Occipital lobe (tissue), 2 donors: Measurements from ENCODE around the gene CTNND1. TPM values are rescaled to one million over a fixed set of nuclear protein-coding genes. Genes with fewer than 3 reads are reported as not detected.
"Not testable (repeated sequence)": the region's sequence is repeated elsewhere in the genome, so short reads cannot be mapped to it uniquely, and the experiment has no call there.

ENCODE experiments used
- DNase-seq: peaks from one replicate; lab custom pipeline; 2025; lab: John Stamatoyannopoulos, UW
- total RNA-seq: library from RNA; depleted of rRNA; stranded (reverse); fragments of >200 nt; gene quantifications from one replicate; pipeline ENCODE4 v1.2.3, GENCODE V29; 2014

The CTNND1 gene
- total RNA-seq, 1 donor from 2014 or later: 122 TPM

DNA sequence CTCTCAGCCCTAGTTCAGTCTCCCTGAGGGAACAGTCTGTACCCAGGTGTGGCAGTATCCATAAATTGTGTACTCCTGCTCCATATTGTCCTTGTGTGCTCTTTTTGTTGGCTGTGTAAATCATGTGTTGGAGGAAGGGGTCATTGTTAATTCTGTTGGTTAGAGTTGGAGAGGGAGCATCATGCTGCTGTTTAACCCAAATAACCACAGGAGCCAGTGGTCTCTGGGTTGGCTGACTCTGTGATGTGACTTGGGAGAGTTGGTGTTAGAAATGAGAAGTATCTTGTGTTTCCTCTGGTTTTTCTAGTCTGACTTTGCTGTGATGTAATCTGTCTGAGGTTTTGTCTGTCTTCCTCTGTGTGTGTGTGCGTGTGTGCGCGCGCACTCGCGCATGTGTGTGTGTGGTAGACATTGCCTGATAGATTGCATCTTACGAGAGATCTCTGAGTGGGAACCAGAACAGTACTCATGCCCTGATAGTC, 30.5 kb downstream of the CTNND1 start:
- no peak for DNase-seq

DNA sequence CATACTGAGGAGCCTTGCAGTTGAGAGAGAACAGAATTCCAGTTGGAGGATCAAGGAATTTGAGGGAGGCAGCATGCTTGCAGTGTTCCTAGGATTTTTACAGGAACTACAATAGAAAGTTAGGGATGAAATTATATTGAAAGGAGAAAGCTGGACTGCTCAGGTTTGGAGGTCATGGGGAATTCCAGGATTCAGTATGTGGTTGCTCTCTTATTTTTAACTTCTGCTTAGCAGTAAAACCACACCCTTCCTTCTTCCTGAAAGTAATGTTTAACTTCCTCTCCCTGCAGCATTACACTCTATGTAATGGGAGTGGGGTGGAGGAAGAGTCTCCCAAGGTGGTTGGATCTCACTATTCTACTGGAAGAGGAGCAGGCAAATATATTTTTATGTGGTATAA, 31.3 kb downstream of the CTNND1 start:
- DNase-seq: no peak

DNA sequence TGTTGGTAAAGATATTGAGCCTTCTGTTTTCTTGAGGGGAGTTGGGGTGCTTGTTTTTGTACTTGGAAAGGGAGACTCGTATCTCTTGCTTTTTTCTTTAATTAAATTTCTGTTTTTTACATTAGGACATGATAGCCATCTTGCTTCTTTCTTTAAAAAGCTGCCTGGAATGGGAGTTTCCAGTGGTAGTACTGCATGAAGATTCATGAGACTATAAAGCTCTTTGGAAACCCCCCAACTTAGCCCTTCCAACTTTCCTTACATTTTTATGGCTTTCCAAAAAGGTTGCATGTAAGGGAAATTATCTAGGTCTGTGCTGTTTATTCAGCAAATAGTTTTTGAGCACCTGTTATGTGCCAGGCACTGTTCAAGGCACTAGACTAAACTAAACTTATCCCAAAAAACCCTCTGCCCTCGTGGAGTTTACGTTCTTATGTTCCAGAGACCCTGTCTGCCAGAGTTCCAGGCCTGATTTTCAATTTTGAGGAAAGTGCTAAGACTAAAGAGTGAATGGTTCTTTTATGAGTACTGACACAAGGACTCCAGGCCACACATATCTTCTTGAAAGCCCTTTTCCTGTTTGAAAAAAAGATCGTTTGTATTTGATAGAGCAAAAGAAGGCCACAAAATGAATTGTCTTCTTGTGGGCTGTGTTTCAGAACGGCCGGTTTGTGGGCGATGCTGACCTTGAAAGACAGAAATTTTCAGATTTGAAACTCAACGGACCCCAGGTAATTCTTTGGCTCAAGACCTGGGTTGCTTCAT, 31.9 kb downstream of the CTNND1 start:
- no peak for DNase-seq

DNA sequence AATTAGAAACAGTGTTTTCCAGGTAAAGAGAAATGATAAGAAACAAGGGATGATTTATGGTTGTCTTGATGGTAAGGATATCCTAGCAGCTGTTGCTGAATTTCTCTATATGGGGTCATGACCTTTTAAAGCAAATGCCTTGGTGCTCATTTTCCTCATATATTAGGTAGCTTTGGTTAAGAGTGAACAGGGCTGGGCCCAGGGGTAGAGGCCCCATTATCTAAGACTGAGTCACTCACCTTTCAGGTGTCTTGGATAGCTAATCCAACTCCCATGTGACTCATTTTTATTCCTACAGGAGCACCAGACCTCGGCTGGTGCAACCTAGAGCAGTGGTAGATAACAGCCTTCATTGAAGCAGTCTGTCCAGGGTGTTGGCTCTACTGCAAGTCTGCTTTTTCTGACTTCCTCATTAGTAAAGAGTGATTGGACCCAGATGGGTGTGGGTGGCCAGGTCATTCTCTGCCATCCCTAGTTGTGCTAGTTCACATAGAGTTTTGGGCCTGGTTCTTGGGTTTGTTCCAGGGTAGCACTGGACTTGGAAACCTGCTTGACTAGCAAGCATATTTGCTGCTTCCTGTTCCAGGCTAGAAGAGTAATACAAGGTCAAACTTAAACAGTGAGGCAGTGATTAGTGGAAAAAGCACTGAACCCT, 37.4 kb downstream of the CTNND1 start:
- DNase-seq: no peak

DNA sequence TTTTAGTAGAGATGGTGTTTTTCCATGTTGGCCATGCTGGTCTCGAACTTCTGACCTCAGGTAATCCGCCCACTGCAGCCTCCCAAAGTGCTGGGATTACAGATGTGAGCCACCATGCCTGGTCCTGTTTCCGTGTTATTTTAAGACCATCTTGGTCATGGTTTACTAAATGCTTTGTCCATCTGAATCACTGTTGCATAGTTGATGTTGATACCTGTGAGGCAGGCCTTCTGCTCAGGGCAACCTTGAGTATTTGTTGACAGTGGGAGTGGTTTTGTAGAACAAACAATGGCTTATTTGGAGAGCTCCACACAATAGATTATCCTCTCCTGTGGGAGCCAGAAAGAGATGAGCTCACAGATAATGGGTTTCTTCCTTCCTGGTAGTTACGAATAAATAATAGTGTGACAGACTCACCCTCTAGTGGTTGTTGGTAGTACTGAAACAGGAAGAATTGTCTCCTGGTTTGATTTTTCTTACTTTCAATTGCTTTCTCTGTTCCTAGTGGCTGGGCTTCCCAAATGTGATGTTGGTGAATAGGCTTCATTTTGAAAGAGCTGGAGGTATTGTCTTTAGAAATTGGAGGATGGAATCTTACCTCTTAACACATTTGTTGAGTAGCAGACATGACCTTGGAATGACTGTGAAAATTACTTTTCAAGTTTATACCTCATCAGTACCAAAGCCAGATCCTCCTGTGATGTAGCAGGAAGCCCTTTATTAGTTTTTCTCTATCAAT, 39.0 kb downstream of the CTNND1 start:
- DNase-seq: no peak

DNA sequence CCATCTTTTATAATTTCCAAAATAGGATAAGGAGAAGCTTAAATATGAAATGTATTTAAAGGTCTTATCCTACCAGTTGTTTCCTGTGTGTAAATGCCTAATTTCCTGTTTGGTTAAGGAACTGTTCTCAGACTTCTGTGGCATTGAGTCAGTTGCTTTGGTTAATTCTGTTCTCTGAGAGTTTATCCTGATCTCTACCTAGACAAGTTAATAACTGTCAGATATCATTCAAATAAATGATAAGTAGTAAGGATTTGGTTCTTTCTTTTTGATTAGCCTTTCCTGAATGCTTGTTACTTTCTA, 39.5 kb downstream of the CTNND1 start:
- no peak for DNase-seq

DNA sequence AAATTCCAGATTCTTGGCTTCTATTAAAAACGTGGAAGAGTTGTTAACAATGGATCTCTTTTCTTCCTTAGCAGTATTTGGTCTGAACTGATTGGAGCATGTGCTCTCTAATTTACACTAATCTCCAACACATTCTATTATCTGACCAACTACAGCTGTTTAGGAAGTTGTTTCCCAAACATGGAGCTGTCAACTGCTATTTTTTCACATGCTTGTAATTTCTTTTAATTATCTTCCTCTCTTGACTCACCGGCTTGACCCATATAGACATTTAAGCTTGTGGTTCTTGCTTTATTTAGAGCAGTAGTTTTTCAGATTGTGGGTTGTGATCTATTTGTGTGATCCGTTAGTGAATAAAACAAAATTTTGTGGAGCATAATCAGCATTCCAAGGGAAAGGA, 40.8 kb downstream of the CTNND1 start:
- DNase-seq: no peak

DNA sequence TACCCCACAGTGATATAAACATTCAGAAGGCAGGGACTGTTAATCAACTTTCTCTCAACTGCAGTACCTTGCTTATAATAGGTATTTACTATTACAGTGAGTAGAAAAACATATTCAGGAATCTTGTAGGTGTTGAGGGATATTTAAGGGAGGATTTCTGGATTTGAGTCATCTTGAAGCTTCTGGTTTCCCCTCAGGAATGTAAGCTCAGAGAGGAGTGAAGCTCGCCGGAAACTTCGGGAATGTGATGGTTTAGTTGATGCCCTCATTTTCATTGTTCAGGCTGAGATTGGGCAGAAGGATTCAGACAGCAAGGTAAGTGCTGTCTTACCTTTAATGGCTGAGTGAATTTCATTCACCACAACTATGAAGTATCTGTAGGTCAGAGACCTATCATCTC, 42.9 kb downstream of the CTNND1 start:
- DNase-seq: no peak

DNA sequence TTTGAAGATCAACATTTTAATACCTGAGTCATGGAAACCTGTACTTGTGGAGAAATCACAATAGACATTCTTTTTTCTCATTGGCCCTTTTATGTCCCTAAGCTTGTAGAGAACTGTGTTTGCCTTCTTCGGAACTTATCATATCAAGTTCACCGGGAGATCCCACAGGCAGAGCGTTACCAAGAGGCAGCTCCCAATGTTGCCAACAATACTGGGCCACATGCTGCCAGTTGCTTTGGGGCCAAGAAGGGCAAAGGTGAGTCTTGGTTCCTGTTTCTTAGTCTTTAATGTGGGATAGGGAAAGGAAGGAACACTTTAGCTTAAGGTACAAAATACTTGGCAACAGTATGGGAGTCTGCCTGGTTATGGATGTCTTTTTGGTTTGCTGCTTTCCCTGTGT, 44.2 kb downstream of the CTNND1 start:
- DNase-seq: no peak

DNA sequence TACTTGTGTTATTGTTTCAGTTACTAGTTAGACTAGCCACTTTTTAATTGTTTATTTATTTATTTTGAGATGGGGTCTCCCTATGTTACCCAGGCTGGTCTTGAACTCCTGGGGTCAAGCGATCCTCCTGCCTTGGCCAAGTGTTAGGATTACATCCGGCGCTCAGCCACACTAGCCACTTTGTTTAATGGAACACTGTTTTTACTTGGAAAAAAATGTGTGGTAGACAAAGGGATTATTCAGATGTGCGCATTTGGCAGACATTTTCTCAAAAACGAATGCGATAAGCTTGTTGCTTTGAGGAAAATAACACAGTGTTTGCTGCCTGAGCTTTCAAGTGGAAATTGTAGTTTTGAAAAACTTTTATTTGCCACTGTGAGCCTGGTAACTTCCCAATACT, 51.0 kb downstream of the CTNND1 start:
- DNase-seq: no peak

DNA sequence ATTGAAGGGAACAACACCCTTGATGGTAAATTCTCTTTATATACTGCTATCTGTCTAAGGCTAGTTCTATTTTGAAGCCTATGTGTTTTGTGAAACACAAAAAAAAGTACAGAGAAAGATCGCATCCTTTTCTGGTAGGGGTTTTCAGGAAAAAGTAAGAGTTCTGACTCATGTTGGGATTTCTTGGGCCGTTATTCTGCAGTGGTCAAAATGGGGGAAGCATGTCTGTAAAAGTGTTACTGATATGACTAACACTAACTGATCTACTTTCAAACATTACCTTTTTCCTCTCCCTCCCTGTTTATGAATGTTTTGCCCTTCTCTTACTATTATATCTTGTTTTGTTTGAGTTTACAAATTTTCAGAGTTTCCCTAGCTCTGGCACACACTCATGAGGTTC, 53.9 kb downstream of the CTNND1 start:
- no peak for DNase-seq

DNA sequence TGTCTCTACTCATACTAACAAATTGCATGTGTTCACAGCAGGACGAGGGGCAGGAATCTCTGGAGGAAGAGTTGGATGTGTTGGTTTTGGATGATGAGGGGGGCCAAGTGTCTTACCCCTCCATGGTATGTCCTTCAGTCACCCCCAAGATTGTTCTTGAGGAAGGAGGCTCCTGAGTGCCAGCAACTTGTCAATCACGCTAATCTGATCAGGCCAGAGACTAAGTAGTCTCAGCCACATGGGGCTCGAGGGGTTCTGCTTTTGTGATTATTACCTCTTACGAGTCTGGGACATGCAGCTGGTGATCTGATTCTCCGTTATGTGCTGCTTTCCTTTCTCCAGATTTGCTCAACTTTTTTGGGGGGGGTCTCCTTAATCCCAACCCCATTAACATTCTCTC, 54.3 kb downstream of the CTNND1 start:
- no peak for DNase-seq

DNA sequence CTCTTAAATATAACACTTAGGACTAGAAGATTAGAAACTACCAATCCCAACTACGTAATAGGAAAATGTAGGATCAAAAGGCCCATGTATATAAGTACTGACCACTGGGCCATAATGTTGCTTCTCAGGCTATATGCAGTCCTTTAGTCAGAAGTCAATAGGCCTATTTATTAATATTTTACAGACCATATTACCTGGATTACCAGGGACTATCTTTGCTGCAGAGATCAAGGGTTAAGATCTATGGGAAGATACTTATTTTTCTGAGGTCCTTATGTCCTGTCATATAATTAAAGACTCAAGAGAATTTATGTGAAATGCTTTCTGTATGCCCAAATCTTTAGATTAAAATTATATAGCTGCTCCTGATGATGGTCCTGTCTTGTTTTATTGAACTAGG, 57.2 kb downstream of the CTNND1 start:
- DNase-seq: no peak

DNA sequence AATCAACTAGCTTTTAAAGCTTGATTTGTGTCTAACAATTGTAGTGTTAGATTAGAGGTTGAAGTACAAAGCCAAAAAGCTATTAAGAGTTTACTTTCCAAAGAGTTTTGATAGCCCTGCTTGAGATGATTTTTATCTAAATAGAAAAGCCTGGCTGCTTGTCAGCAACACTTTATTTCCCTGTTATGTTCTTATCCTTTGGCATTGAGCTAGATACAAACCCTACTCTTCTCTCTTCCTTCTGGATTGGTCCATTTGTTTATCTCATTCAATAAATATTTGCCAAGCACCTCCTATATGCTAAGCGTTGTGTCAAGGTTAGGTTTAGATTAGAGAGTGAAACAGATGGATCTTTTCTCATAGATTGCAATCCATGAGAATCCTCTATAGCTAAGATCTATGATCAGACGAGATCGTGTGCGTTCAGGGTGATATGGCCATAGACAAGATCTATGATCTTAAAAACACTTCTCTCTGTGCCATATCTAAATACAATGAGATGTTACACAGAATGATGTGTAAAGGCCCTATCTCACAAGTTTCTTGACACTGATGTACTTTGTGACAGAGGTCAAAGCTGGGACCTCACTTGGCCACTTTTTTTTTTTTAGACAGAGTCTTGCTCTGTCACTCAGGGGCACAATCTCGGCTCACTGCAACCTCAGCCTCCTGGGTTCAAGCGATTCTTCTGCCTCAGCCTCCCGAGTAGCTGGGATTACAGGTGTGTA, 57.8 kb downstream of the CTNND1 start:
- DNase-seq: no peak

DNA sequence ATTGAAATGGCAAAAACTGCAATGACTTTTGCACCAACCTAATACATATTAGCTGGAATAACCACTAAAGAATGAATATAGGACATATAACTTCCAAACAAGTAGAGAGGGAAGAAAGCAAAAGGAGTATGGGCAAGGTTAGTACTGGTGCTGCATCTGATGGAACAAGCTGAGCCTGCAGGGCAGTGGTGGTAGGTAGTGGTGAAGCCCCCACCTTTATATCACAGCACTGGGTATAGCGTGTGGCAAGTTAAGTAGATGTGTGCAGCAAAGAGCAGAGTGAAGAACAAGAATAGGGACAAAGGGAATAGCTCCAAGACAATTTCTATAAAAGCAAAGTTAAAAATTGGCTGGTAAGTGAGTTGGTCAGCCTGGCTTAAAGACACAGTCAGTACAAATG, 62.3 kb downstream of the CTNND1 start:
- DNase-seq: no peak

DNA sequence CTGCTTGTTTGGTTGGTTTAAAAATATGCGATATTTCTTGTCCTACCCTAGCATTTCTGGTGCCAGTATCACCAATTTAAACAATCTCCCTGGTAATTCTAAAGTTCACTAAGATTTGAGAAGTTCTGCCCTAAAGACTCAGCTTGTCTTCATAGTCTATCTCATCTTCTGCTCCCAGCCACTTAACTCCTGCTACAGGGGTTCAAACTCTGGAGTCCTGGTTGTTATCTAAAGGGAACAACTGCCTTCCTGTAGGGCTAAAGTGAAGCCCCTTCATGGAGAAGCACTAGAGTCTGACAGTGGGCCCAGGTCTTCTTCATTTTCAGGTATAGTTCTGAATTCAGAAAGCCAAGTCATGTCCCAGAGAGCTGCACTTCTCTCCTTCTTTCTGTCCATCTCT, 73.2 kb downstream of the CTNND1 start:
- no peak for DNase-seq

DNA sequence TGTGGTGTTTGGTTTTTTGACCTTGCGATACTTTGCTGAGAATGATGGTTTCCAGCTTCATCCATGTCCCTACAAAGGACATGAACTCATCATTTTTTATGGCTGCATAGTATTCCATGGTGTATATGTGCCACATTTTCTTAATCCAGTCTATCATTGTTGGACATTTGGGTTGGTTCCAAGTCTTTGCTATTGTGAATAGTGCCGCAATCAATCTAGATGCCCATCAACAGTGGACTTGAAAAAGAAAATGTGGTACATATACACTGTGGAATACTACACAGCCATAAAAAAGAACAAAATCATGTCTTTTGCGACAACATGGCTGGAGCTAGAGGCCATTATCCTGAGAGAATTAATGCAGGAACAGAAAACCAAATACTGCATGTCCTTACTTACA, 77.0 kb downstream of the CTNND1 start:
- DNase-seq: not testable (repeated sequence)

DNA sequence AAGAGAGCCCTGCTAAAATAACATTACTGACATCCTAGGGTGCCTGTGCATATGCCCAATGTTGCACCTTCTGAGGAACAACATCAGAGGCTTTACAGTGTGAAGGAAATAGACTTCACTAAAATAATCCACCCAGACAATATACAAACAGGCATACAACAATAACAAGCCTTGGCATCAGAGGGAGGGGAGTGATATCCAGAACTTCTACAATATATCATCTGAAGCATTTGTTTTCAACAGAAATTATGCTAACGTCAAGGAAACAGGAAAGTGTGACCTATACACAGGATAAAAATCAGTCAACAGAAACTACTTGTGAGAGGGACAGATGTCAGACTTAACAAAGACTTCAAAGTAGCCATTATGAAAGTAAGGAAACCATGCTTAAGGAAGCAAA, 81.3 kb downstream of the CTNND1 start:
- no peak for DNase-seq

DNA sequence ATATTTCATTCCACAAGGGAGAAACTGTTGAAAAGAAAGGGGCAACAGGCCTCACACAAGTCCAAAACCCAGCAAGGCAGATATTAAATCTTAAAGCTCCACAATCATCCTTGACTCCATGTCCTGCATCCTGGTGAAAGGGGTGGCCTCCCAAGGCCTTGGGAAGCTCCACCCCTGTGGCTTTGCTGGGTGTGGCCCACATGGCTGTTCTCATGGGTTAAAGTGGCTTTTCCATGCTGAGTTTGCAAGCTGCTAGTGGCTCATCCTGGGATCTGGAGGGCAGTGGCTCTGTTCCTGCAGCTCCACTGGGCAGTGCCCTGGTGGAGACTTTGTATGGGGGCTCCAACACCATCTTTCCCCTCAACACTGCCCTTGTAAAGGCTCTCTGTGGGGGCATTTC, 106.4 kb downstream of the CTNND1 start:
- DNase-seq: no peak

DNA sequence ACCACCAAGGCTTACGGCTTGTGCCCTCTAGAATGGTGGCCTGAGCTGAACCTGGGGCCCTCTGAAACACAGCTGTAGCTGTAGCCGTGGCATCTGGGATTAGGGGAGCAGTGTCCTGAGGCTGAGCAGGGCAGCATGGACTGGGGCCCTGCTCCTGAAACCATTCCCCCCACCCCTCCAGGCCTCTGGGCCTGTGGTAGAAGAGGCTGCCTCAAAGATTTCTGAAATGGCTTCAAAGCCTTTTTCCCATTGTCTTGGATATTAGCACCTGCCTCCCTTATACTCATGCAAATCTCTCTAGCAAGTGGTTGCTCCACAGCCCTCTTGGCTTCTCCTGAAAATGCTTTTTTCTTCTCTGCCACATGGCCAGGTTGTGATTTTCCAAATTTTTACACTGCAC, 106.9 kb downstream of the CTNND1 start:
- DNase-seq: no peak
